ENCODE results near the gene CFAP100. TPM values are rescaled to one million over a fixed set of nuclear protein-coding genes. Genes with fewer than 3 reads are reported as not detected.

CFAP100 gene
- total and polyA plus RNA-seq, 4 donors: not detected

- Histone ChIP-seq H3K4me1 (ENCODE audit: control insufficient read depth in 1 of 2, insufficient read depth in 2 of 2, low read length in 2 of 2) (no peaks in the 10 kb centered on the region), H3K9me3 (ENCODE audit: control insufficient read depth, low read length) (no peaks in the 10 kb centered on the region), H3K27me3 (ENCODE audit: control insufficient read depth in 1 of 2, insufficient read depth in 2 of 2, low read length in 1 of 2) (no peaks in the 10 kb centered on the region), H3K4me3 (ENCODE audit: low read length in 2 of 2) (no peak overlapping the region), H3K36me3 (ENCODE audit: control insufficient read depth in 1 of 2, insufficient read depth in 2 of 2, low read length in 1 of 2) (peaks cover 0 to 3% of the 10 kb centered on the region in 2 donors), H3K27ac (ENCODE audit: low read depth in 1 of 2, low read length in 2 of 2) (no peak overlapping the region)
- WGBS, 2 donors: 91 to 95% methylated on average over 8 of the region's 8 CpGs
- ATAC-seq (ENCODE audit: low FRiP score): no peak
- DNase-seq: peak in 1 of 2 donors; percentile 40
- intact Hi-C loops (cut with DNase I): no loop called here
These were observed 51.6 kb downstream of the CFAP100 start for GRCh38 chr3:126446301-126446700.

GRCh38 chr3:126446791-126447190 lies 52.1 kb downstream of the CFAP100 start:
- Histone ChIP-seq H3K27me3 (ENCODE audit: control insufficient read depth in 1 of 2, insufficient read depth in 2 of 2, low read length in 1 of 2) (no peaks in the 10 kb centered on the region), H3K4me3 (ENCODE audit: low read length in 2 of 2) (no peak overlapping the region), H3K9me3 (ENCODE audit: control insufficient read depth, low read length) (no peaks in the 10 kb centered on the region), H3K4me1 (ENCODE audit: control insufficient read depth in 1 of 2, insufficient read depth in 2 of 2, low read length in 2 of 2) (no peaks in the 10 kb centered on the region), H3K27ac (ENCODE audit: low read depth in 1 of 2, low read length in 2 of 2) (no peak overlapping the region), H3K36me3 (ENCODE audit: control insufficient read depth in 1 of 2, insufficient read depth in 2 of 2, low read length in 1 of 2) (peaks cover 0 to 3% of the 10 kb centered on the region in 2 donors)
- WGBS, 2 donors: 87 to 88% methylated on average over 2 of the region's 2 CpGs
- DNase-seq: peak in 1 of 2 donors; percentile 41
- ATAC-seq (ENCODE audit: low FRiP score): no peak
- intact Hi-C loops (cut with DNase I): no loop called here

GRCh38 chr3:126447456-126448106 lies 52.9 kb downstream of the CFAP100 start:
- Histone ChIP-seq H3K4me1 (ENCODE audit: control insufficient read depth in 1 of 2, insufficient read depth in 2 of 2, low read length in 2 of 2) (no peaks in the 10 kb centered on the region), H3K27ac (ENCODE audit: low read depth in 1 of 2, low read length in 2 of 2) (no peak overlapping the region), H3K27me3 (ENCODE audit: control insufficient read depth in 1 of 2, insufficient read depth in 2 of 2, low read length in 1 of 2) (no peaks in the 10 kb centered on the region), H3K9me3 (ENCODE audit: control insufficient read depth, low read length) (no peaks in the 10 kb centered on the region), H3K36me3 (ENCODE audit: control insufficient read depth in 1 of 2, insufficient read depth in 2 of 2, low read length in 1 of 2) (peaks cover 0 to 3% of the 10 kb centered on the region in 2 donors), H3K4me3 (ENCODE audit: low read length in 2 of 2) (no peak overlapping the region)
- ATAC-seq (ENCODE audit: low FRiP score) (no peak), DNase-seq (peak in 1 of 2 donors; percentile 49)
- 73 to 75% methylated on average over 12 of the region's 12 CpGs for WGBS, 2 donors
- intact Hi-C loops (cut with DNase I): no loop called here

- no peak for ATAC-seq (ENCODE audit: low FRiP score)
- intact Hi-C loops (cut with DNase I): no loop called here
- no peaks in the 10 kb centered on the region for H3K4me1 ChIP-seq (ENCODE audit: control insufficient read depth in 1 of 2, insufficient read depth in 2 of 2, low read length in 2 of 2)
- no peak overlapping the region for H3K27ac ChIP-seq (ENCODE audit: low read depth in 1 of 2, low read length in 2 of 2)
- H3K27me3 ChIP-seq (ENCODE audit: control insufficient read depth in 1 of 2, insufficient read depth in 2 of 2, low read length in 1 of 2): no peaks in the 10 kb centered on the region
- peak in 1 of 2 donors; percentile 54 for DNase-seq
- no peaks in the 10 kb centered on the region for H3K9me3 ChIP-seq (ENCODE audit: control insufficient read depth, low read length)
- WGBS, 2 donors: 89 to 90% methylated on average over 17 of the region's 17 CpGs
- H3K36me3 ChIP-seq (ENCODE audit: control insufficient read depth in 1 of 2, insufficient read depth in 2 of 2, low read length in 1 of 2): peaks cover 0 to 3% of the 10 kb centered on the region in 2 donors
- H3K4me3 ChIP-seq (ENCODE audit: low read length in 2 of 2): no peak overlapping the region
These were observed 53.6 kb downstream of the CFAP100 start for GRCh38 chr3:126448136-126448892.

GRCh38 chr3:126448893-126449180 lies 54.1 kb downstream of the CFAP100 start:
- ATAC-seq (ENCODE audit: low FRiP score) (no peak), DNase-seq (peak in 1 of 2 donors; percentile 67)
- intact Hi-C loops (cut with DNase I): no loop called here
- Histone ChIP-seq H3K36me3 (ENCODE audit: control insufficient read depth in 1 of 2, insufficient read depth in 2 of 2, low read length in 1 of 2) (peaks cover 0 to 3% of the 10 kb centered on the region in 2 donors), H3K9me3 (ENCODE audit: control insufficient read depth, low read length) (no peaks in the 10 kb centered on the region), H3K4me3 (ENCODE audit: low read length in 2 of 2) (no peak overlapping the region), H3K27ac (ENCODE audit: low read depth in 1 of 2, low read length in 2 of 2) (no peak overlapping the region), H3K27me3 (ENCODE audit: control insufficient read depth in 1 of 2, insufficient read depth in 2 of 2, low read length in 1 of 2) (no peaks in the 10 kb centered on the region), H3K4me1 (ENCODE audit: control insufficient read depth in 1 of 2, insufficient read depth in 2 of 2, low read length in 2 of 2) (no peaks in the 10 kb centered on the region)
- WGBS, 2 donors: 87 to 91% methylated on average over 8 of the region's 8 CpGs

- intact Hi-C loops (cut with DNase I): no loop called here
- peak in 1 of 2 donors; percentile 65 for DNase-seq
- ATAC-seq (ENCODE audit: low FRiP score): no peak
- H3K9me3 ChIP-seq (ENCODE audit: control insufficient read depth, low read length): no peaks in the 10 kb centered on the region
- no peak overlapping the region for H3K27ac ChIP-seq (ENCODE audit: low read depth in 1 of 2, low read length in 2 of 2)
- no peaks in the 10 kb centered on the region for H3K4me1 ChIP-seq (ENCODE audit: control insufficient read depth in 1 of 2, insufficient read depth in 2 of 2, low read length in 2 of 2)
- no peak overlapping the region for H3K4me3 ChIP-seq (ENCODE audit: low read length in 2 of 2)
- H3K27me3 ChIP-seq (ENCODE audit: control insufficient read depth in 1 of 2, insufficient read depth in 2 of 2, low read length in 1 of 2): no peaks in the 10 kb centered on the region
- H3K36me3 ChIP-seq (ENCODE audit: control insufficient read depth in 1 of 2, insufficient read depth in 2 of 2, low read length in 1 of 2): peaks cover 0 to 3% of the 10 kb centered on the region in 2 donors
- 88% methylated on average over 11 of the region's 11 CpGs for whole genome bisulfite sequencing, 2 donors
These were observed 54.9 kb downstream of the CFAP100 start for GRCh38 chr3:126449621-126450051.

- WGBS, 2 donors: 68 to 74% methylated on average over 9 of the region's 9 CpGs
- peak in 1 of 2 donors; percentile 39 for DNase-seq
- no peaks in the 10 kb centered on the region for H3K27me3 ChIP-seq (ENCODE audit: control insufficient read depth in 1 of 2, insufficient read depth in 2 of 2, low read length in 1 of 2)
- no peak for ATAC-seq (ENCODE audit: low FRiP score)
- peaks cover 0 to 3% of the 10 kb centered on the region in 2 donors for H3K36me3 ChIP-seq (ENCODE audit: control insufficient read depth in 1 of 2, insufficient read depth in 2 of 2, low read length in 1 of 2)
- H3K9me3 ChIP-seq (ENCODE audit: control insufficient read depth, low read length): no peaks in the 10 kb centered on the region
- no peaks in the 10 kb centered on the region for H3K4me1 ChIP-seq (ENCODE audit: control insufficient read depth in 1 of 2, insufficient read depth in 2 of 2, low read length in 2 of 2)
- intact Hi-C loops (cut with DNase I): no loop called here
- H3K4me3 ChIP-seq (ENCODE audit: low read length in 2 of 2): no peak overlapping the region
- no peak overlapping the region for H3K27ac ChIP-seq (ENCODE audit: low read depth in 1 of 2, low read length in 2 of 2)
These were observed 55.5 kb downstream of the CFAP100 start for GRCh38 chr3:126450219-126450618.

- ATAC-seq (ENCODE audit: low FRiP score): no peak
- peaks cover 0 to 3% of the 10 kb centered on the region in 2 donors for H3K36me3 ChIP-seq (ENCODE audit: control insufficient read depth in 1 of 2, insufficient read depth in 2 of 2, low read length in 1 of 2)
These were observed 56.0 kb downstream of the CFAP100 start for GRCh38 chr3:126450744-126451143.

GRCh38 chr3:126451511-126451910 lies 56.8 kb downstream of the CFAP100 start:
- H3K27me3 ChIP-seq (ENCODE audit: control insufficient read depth in 1 of 2, insufficient read depth in 2 of 2, low read length in 1 of 2): no peaks in the 10 kb centered on the region
- no peak overlapping the region for H3K27ac ChIP-seq (ENCODE audit: low read depth in 1 of 2, low read length in 2 of 2)
- H3K4me3 ChIP-seq (ENCODE audit: low read length in 2 of 2): no peak overlapping the region
- H3K9me3 ChIP-seq (ENCODE audit: control insufficient read depth, low read length): no peaks in the 10 kb centered on the region
- H3K4me1 ChIP-seq (ENCODE audit: control insufficient read depth in 1 of 2, insufficient read depth in 2 of 2, low read length in 2 of 2): no peaks in the 10 kb centered on the region
- DNase-seq (peak in 1 of 2 donors; percentile 44), ATAC-seq (ENCODE audit: low FRiP score) (no peak)
- H3K36me3 ChIP-seq (ENCODE audit: control insufficient read depth in 1 of 2, insufficient read depth in 2 of 2, low read length in 1 of 2): peaks cover 0 to 3% of the 10 kb centered on the region in 2 donors
- WGBS, 2 donors: 89 to 90% methylated on average over 12 of the region's 12 CpGs
- intact Hi-C loops (cut with DNase I): no loop called here

More at GRCh38 chr3:126450744-126451143, 56.0 kb downstream of the CFAP100 start:
- Histone ChIP-seq H3K27ac (ENCODE audit: low read depth in 1 of 2, low read length in 2 of 2) (no peak overlapping the region), H3K27me3 (ENCODE audit: control insufficient read depth in 1 of 2, insufficient read depth in 2 of 2, low read length in 1 of 2) (no peaks in the 10 kb centered on the region), H3K4me1 (ENCODE audit: control insufficient read depth in 1 of 2, insufficient read depth in 2 of 2, low read length in 2 of 2) (no peaks in the 10 kb centered on the region), H3K4me3 (ENCODE audit: low read length in 2 of 2) (no peak overlapping the region), H3K9me3 (ENCODE audit: control insufficient read depth, low read length) (no peaks in the 10 kb centered on the region)
- 94 to 95% methylated on average over 3 of the region's 3 CpGs for WGBS, 2 donors
- DNase-seq: peak in 1 of 2 donors; percentile 22
- intact Hi-C loops (cut with DNase I): no loop called here

Measured in aorta (tissue), 5 donors.